Umbilical cord (tissue), 2 donors: Measurements from ENCODE around the gene NTN3. TPM values are rescaled to one million over a fixed set of nuclear protein-coding genes. Genes with fewer than 3 reads are reported as not detected.

Experiments
- DNase-seq: peaks from one replicate; pipeline ENCODE4 v3.0.0-alpha.2; 2015; ENCODE audit warnings: low spot score
- total RNA-seq: library from RNA; depleted of rRNA; stranded (reverse); fragments of >200 nt; gene quantifications from one replicate; pipeline ENCODE4 v1.2.3, GENCODE V29; 2014; ENCODE audit warnings: low replicate concordance; ENCODE audit not compliant: insufficient read depth

The NTN3 gene
- total RNA-seq, 1 donor from 2014 or later: 5.3 TPM

GRCh38 chr16:2514333-2515179 lies 43.5 kb downstream of the NTN3 start:
- no peak for DNase-seq

DNA sequence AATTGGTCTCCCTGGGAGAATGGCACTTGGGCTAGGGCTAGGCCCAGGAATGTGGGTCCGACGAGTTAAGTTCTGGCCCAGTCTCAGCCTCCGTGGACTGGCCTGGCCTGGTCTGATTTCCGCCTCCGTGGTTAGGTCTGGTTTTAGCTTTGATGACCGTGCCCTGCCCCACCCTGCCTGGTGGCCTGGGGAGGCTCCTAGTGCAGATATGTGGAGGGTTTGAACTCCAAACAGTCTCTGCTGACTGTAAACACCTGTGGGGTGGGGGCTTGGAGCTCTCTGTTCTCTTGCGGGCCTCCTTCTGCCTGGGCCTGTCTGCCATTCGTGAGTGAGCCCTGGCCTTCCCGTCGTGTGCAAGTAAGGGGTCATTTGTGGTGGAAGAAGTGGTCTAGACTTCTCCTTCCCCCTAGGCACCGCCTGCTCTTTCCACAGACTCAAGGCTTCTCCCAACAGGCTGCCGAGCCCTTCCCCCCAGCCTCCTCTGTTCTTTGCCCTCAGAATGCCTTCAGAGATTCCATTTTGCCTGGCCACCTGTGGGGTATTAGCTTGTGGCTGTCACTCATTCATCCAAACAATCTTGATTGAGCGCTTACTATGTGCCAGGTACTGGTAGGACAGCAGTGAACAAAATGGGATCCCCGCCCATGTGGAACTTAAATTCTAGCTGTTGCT lies 44.2 kb downstream of the NTN3 start:
- no peak for DNase-seq

GRCh38 chr16:2516391-2517240 lies 45.5 kb downstream of the NTN3 start:
- DNase-seq: no peak

- DNase-seq: no peak
Measured at GRCh38 chr16:2517954-2518605, 47.0 kb downstream of the NTN3 start.

DNA sequence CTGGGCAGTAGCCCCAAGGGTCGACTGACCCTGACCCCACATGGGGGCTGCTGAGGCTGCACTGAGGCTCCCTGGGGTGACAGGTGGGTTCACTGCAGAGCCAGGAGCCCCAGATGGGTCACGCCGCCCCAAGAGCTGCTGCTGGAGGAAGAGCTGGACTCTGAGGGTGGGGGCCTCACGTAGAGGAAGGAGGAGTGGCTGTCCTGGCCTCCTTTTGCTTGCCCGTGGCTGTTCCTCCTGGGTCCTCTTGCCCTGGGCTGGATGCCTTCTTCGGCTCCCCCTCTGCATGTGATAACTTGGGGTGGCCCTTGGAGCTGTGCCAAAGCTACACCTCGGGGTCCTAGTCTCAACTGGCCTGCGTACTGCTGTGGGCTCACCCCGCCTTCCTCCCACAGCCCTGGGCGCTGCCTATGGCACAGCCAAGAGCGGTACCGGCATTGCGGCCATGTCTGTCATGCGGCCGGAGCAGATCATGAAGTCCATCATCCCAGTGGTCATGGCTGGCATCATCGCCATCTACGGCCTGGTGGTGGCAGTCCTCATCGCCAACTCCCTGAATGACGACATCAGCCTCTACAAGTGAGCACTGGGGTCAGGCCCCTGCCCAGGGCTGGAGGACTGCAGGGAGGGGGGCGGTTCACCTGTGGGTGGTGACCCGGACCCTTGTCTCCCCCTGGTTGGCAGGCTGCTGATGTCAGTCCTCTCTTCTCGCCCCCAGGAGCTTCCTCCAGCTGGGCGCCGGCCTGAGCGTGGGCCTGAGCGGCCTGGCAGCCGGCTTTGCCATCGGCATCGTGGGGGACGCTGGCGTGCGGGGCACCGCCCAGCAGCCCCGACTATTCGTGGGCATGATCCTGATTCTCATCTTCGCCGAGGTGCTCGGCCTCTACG lies 48.0 kb downstream of the NTN3 start:
- no peak for DNase-seq

- DNase-seq: no peak
Measured at GRCh38 chr16:2519711-2520080, 48.6 kb downstream of the NTN3 start.

GRCh38 chr16:2520097-2520783 lies 49.1 kb downstream of the NTN3 start, which contains the start of gene AMDHD2:
TSS of gene AMDHD2 (plus strand) at chr16:2520371. CDS start at chr16:2520459, 88 bp downstream.
- DNase-seq: peak; percentile 90

GRCh38 chr16:2520784-2521531 lies 49.9 kb downstream of the NTN3 start:
- DNase-seq: no peak

Other genes starting within 250 kb of the NTN3 start
- 14.7 TPM for gene E4F1, start 247.7 kb upstream of the NTN3 start, total RNA-seq
- gene DNASE1L2, start 234.9 kb upstream of the NTN3 start, total RNA-seq: not detected
- 24.6 TPM for gene ECI1, start 219.7 kb upstream of the NTN3 start, total RNA-seq
- 51.3 TPM for gene RNPS1, start 203.2 kb upstream of the NTN3 start, total RNA-seq
- 0.72 TPM for gene ABCA3, start 130.6 kb upstream of the NTN3 start, total RNA-seq
- 6.3 TPM for gene CCNF, start 41.9 kb upstream of the NTN3 start, total RNA-seq
- gene TEDC2, start 11.2 kb upstream of the NTN3 start, total RNA-seq: 1.2 TPM
- 9.6 TPM for gene TBC1D24, start 3.8 kb downstream of the NTN3 start, total RNA-seq
- gene ATP6V0C, start 42.7 kb downstream of the NTN3 start, total RNA-seq: 13.2 TPM
- 11.8 TPM for gene AMDHD2, start 49.1 kb downstream of the NTN3 start, total RNA-seq
- 0.96 TPM for gene CEMP1, start 60.1 kb downstream of the NTN3 start, total RNA-seq
- 9.9 TPM for gene PDPK1, start 66.7 kb downstream of the NTN3 start, total RNA-seq
- gene KCTD5, start 211.2 kb downstream of the NTN3 start, total RNA-seq: 9.6 TPM
- 1.4 TPM for gene PRSS27, start 248.9 kb downstream of the NTN3 start, total RNA-seq